GM18868 (cell line): ENCODE data around the gene EFNA1.
"Not testable (repeated sequence)": the region's sequence is repeated elsewhere in the genome, so short reads cannot be mapped to it uniquely, and the experiment has no call there.

Experiments used
- ATAC-seq: cut with Tn5 transposase; IDR thresholded peaks from one replicate; pipeline ENCODE4 v1.9.1; 2021; ENCODE audit warnings: mild to moderate bottlenecking, moderate library complexity; ENCODE audit not compliant: unreplicated experiment

The EFNA1 gene

DNA sequence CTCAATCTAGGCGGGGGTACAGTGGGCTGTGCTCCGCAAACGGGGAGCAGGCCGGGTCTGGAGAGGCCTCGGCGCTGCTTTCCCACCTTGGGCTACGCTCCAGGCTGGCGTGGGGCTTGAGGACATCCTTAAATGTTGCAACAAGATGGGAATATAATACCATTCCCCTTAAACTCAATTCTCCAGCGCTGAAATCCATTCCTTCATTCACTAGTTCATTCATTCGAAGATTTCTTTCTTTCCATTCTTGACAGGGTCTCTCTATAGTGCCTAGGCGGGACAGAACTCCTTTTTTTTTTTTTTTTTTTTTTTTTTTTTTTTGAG lies 12.9 kb downstream of the EFNA1 start:
- no peak for ATAC-seq

DNA sequence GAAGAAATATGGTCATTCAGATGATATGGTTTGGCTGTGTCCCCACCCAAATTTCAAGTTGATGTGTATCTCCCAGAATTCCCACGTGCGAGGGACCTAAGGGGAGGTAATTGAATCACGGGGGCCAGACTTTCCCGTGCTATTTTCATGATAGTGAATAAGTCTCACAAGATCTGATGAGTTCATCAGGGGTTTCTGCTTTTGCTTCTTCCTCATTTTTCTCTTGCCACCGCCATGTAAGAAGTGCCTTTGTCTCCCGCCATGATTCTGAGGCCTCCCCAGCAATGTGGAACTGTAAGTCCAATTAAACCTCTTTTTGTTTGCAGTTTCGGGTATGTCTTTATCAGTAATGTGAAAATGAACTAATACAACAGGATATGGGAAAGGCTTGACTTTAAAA lies 14.1 kb downstream of the EFNA1 start:
- ATAC-seq = no peak

DNA sequence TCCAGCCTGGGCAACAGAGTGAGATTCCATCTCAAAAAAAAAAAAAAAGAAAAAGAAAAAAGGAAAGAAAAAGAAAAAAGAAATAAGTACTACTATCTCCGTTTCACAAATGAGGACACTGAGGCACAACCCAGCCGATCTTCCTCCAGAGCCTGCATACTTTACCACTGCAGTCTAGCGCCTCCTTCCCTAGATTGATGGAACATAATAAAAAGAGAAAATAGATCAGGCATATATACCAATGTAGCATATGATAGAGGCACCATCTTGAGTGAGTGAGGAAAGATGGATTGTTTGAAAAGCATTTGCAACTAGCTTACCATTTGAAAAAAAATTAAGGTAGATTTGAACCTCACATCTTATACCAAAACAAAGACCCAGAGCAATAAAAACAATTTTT lies 17.8 kb downstream of the EFNA1 start:
- ATAC-seq = no peak

DNA sequence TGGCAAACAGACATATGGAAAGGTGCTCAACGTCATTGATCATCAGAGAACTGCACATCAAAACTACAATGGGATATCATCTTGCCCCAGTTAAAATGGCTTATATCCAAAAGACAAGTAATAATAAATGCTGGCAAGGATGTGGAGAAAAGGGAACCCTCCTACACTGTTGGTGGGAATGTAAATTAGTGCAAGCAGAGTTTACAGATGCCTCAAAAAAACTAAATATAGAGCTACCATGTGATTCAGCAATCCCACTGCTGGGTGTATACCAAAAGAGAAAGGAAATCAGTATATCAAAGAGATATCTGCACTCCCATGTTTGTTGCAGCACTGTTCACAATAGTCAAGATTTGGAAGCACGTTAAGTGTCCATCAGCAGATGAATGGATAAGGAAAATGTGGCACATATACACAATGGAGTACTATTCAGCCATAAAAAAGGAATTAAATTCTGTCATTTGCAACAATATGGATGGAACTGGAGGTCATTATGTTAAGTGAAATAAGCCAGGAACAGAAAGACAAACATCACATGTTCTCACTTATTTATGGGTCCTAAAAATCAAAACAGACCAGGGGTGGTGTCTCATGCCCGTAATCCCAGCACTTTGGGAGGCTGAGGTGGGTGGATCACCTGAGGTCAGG lies 28.4 kb downstream of the EFNA1 start:
- ATAC-seq = not testable (repeated sequence)

DNA sequence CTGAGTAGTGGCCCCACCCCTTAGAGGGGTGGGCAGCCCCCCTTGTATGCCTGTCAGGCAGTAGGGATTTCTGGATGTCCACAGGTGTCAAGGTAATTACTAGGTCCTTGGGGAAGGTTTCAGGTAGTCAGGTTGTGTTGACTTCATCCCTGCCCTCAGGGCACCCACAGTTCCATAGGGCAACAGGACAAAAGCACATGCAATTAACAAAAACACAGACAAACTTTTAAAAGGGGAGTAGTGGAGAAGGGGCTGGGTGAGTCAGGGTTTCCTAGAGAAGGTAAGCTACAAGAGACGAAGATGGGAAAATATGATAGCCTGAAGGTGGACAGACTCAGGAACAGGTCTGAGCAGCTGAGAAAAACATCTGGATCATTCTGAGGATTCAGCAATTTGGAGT lies 31.3 kb downstream of the EFNA1 start:
- no peak for ATAC-seq

DNA sequence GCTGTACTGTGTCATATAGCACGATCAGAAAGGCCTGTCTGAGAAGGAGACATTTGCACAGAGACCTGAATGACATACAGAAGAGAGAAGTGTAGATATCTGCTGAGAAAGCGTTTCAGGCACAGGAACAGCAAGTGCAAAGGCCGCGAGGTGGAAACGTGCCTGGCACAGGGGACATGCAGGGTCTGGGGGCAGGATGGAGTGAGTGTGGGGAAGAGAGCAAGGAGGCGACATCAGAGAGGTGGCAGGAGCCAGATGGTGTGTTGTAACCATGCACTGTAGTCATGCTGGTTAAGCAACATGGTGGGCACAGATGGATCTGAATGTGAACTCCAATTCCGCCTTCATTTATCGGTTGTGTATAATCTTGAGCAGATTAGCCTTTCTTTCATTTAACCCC lies 32.5 kb downstream of the EFNA1 start:
- ATAC-seq = no peak

DNA sequence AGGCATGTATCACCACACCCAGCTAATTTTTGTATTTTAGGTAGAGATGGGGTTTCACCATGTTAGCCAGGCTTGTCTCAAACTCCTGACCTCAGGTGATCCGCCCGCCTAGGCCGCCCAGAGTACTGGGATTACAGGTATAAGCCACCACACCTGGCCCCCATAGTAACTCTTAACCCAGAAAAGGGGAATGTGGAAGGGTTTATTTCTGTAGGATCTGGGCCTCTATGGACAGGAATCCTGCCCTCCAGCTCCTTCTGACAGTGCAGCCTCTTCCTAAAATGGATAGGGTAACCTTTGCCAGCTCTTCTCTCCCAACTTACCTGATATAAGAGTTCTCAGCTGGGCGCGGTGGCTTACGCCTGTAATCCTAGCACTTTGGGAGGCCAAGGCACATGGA lies 35.0 kb downstream of the EFNA1 start:
- not testable (repeated sequence) for ATAC-seq

DNA sequence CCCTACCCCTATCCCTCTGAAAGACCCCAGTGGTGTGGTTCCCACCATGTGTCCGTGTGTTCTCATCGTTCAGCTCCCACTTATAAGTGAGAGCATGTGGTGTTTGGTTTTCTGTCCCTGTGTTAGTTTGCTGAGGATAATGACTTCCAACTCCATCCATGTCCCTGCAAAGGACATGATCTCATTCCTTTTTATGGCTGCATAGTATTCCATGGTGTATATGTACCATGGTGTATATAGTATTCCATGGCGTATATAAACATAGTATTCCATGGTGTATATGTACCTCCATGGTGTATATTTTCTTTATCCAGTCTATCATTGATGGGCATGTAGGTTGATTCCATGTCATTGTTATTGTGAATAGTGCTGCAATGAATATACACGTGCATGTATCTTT lies 36.1 kb downstream of the EFNA1 start:
- ATAC-seq = not testable (repeated sequence)

DNA sequence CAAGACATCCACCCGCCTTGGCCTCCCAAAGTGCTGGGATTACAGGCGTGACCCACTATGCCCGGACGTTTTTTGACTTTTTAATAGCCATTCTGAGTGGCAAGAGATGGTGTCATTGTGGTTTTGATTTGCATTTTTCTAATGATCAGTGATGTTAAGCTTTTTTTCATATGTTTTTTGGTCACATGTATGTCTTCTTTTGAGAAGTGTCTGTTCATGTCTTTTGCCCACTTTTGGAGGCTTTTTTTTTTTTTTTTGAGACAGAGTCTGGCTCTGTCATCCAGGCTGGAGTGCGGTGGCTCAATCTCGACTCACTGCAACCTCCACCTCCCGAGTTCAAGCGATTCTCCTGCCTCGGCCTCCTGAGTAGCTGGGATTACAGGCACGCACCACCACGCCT lies 36.9 kb downstream of the EFNA1 start:
- not testable (repeated sequence) for ATAC-seq

DNA sequence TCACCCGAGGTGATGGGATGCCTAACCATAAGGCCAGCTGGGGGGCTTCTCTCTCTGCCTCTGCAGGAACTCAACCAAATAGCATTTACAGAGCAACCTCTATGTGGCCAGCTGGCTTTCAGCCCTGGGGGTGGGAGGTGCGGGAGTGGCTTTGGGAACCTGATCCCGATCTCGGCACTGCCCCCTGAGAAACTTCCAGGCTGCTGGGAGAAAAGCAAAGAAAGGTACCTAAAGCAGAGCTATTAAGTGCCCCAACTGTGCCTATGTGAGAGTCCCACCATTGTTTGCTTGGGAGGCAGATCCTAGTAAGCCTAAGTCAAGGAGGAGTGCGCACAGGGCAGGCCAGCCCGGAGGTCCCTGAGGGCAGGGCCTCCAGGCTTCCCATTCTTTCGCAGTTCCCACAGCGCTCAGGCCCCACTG lies 38.4 kb downstream of the EFNA1 start:
- ATAC-seq = no peak

DNA sequence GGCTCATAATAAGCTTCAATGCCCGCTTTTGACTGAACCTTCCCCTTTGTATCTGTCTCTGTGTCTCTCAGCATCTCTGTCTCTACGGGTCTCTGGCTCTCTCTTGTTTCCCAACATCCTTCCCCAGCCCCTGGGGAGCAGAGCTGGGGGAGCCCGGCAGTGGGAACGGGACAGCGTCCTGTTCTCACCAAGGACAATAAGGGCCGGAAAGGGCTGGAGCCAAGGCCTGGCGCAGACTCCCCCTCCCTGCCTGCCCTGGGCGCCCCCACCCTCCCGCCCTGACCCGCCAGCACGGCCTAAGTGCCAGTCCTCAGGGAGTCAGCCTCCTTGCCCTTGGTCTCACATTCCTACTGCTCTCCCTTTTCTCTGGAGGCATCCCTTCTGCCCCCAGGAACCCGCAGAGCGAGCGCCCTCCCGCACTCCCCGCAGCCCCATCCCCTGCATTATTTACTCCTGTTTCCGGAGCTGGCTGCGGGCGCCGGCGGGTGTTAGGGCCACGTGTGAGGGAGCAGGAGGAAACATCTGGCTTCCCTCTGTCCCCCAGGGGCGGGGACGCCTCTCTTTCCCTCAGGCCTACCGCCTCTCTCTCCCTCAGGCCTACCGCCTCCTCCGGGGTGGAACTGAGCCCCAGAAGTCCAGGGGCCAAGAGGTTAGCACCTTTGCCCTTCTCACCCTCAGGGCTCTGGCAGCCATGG lies 38.9 kb downstream of the EFNA1 start:
- ATAC-seq = no peak

DNA sequence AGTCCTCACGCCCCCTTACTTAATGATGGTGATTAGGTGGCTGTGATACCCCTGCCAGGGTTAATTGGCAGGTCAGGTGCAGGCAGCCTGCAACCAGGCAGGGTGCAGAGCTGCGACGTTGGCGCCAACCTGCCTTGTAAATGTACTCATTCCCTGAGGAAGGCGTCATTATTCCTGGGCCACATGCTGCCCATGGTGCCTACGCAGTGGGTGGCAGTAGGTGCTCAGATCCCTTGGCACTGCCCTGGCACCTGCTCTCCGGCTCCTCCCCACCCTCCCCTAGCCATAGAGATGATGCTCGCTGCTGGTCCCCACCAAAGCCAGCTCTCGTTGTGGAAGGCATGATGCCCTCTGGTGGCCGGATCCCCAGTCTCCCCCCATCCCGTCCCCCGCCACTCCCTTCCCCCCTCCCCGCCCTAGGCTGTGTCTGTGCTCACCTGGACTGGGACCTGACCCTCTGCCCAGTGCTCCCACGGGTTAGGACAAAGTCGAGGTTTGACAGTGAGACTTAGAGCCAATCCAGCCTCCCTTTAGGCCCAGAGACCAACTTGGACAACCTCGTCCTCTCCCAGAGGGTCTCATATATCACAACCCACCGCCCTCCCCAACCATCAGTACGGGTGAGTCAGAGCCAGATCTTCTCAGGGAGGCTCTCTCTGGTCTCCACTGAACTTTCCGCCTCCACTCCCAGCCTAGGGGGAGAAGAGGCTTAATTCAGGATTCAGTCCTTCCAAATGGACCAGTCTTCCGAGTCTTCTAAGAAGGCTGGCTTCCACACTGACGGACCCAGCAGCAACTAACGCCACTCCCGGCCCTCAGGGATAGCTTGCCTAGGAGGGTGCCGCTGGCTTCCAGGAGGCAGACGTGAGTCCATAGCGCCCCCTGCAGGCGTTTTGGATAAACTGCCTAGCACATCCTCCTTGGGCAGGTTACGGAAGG lies 39.8 kb downstream of the EFNA1 start:
- ATAC-seq = no peak

DNA sequence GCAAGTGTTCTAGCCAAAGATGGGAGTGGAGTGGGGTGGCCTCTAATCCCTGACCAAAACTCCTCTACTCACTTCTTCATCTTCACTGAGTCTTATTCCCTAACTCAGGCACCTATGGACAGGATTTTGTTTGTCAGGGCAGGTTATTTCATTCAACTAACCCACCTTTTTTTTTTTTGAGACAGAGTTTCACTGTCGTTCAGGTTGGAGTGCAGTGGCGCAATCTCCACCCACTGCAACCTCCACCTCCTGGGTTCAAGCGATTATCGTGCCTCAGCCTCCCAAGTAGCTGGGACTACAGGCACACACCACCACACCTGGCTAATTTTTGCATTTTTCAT lies 40.4 kb downstream of the EFNA1 start:
- not testable (repeated sequence) for ATAC-seq

DNA sequence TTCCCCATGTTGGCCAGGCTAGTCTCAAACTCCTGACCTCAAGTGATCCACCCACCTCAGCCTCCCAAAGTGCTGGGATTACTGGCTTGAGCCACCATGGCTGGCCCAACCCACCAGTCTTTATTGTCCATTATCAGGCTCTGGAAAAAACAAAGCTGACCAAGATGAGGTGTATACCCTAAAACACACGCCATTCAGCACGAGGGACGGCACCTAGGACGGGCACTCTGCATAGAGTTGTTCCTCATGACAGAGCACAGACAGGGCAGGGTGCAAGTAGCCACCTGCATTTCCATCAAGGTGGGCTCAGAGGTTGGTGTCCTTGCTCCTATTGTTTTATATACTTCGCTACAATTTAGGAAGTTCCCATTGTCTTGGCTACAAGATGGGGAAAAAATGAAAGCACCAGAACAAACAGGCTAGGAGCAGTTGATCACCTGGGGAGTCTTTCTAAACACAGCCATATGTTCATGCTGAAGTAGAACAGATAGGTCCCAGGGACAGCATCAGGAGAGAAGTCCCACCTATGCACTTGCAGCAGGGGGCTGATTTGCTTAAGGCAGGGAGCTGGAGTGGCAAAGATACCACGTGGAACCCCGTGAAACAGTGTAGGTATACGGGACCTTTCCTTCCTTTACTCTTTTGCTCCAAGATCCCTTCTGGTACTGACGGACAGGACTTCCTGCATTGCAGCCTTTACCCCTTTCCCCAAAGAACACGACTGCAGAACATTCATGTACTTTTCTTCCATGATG lies 41.0 kb downstream of the EFNA1 start:
- ATAC-seq = no peak

DNA sequence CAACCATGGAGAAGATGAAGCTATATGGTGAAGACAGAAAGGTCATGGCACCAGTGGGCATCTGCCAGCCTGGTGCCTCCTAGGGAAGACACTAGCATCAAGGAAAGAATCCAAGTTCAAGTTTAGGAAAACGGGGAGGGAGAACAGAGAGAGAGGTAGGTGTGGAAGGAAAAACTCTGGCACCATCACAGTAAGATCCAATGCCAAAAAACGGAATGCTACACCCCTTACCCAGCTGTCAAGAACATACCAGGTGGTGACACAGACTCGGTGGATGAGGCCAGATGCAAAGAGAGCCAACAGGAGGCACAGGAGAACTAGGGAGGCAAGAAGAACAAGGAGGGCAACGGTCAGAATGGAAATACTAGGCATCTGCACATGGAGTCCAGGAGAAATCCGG lies 41.9 kb downstream of the EFNA1 start:
- ATAC-seq = no peak

DNA sequence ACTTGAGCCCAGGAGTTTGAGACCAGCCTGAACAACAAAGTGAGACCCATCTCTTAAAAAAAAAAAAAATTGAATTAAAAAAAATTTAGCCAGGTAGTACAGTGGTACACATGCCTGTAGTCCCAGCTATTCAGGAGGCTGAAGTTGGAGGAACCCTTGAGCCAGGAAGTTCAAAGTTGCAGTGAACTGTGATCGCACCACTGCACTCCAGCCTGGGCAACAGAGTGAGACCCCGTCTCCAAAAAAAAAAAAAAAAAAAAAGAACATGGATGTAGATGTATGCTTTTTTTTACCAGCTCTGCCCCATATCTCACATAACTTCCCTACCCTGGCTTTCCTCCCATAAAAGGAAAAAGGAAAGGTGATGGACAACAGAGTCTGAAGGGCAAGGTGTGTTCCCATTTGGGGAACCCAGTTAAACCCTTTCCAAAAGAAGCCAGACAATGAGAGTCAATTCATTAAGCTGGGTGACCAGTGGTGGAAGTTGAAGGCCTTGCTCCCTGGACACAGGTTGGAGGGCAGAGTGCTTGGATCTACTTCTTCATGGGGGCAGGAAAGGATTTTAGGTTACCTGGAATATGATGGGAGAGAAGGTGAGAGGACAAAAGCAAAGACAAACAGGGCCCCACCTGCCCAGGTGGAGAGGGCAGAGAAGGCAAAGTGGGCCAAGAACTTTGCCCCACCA lies 42.6 kb downstream of the EFNA1 start:
- ATAC-seq = no peak

DNA sequence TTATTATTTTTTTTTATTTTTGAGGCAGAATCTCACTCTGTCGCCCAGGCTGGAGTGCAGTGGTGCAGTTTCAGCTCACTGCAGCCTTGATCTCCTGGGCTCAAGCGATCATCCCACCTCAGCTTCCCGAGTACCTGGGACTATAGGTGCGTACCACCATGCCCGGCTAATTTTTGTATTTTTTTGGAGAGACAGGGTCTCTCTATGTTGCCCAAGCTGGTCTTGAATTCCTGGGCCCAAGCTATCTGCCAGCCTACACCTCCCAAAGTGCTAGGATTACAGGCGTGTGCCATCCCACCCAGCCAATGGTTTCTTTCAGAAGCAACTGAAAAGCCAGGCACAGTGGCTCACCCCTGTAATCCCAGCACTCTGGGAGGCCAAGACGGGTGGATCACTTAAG lies 43.1 kb downstream of the EFNA1 start:
- ATAC-seq = no peak

DNA sequence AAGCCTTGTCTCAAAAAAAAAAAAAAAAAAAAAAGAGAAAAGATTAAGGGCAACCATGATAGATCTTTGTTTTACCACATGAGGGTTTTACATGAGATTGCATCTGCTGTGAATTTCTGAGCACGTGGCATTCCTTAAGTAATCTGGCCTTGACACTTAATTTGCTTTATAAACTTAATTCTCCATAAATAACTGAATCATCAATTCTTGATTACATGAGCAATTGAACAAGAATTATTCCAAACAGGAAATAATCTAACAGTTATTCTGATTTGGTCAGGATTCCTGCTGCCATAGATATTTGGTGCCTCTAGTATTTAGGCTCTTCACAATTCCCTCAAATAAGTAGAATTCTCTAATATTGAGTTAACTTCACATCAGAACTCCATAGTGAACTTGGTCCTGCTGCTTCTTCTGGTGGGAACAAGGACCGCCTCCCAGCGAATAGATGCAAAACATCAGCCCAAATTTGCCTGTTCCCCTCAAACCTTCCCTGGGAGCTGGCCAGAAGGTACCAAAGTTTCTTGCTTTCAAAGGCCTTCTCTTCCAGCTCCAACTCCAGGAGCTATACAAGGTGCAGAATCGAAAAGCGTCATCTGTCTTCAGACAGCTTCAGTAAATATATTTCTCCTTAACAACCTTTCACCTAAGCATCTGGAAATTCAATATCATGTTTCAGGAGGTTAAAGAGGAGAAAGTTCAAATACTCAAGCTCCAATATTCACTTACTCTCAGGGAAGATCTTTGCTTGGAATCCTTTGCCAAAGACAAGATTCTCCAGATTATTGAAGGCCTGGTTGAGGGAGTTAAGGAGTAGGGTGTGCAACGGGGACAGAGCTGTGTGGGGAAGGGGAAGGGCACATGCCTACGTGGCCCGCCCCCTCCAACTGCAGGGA lies 44.4 kb downstream of the EFNA1 start:
- no peak for ATAC-seq

DNA sequence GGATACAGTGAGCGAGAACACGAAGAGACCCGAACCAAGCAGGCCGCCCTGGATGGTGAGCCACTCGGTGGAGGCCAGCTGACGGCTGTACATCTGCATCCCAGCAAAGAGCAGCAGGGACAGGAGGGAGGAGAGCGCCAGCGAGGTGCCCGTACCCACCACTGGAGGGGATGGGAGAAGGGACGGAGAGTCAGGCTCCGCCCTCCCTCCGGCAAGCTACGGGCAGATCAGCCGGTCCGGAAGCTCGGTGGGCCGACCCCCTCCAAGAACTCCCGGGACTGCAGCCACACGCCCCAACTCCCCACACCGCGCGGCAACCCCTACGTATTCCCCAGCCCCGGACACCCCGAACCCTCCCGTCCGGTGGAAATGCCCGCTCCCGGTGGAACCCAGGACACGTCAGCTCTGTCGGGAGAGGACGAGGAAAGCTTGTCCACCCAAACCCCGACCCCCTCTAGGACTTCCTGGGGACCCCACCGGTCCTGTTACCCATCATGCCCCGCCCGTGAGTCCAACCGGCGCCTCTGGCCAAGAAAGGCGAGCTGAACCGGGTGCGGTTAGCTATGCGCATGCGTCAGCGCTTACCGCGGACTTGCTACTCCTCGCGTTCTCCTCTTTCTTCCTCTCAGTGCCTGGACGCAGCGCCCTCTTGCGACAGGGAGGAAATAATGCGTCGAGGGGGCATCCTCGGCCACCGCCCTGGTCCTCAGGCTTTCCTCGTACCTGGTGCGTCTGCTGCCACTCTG lies 45.2 kb downstream of the EFNA1 start, which contains the start of gene KRTCAP2:
TSS of gene KRTCAP2 (minus strand) at position 573 of the 746 bp plus-strand sequence. CDS start at position 493, 80 bp downstream.
- ATAC-seq = peak; percentile 74
